Hematopoietic multipotent progenitor cell treated with erythropoietin and hydrocortisone succinate and interleukin-3 and kit ligand, for 8 days (in vitro differentiated cells): Measurements from ENCODE around the gene FGF23.
"Not testable (repeated sequence)": the region's sequence is repeated elsewhere in the genome, so short reads cannot be mapped to it uniquely, and the experiment has no call there.

ENCODE experiments used
- DNase-seq: peaks from one replicate; pipeline ENCODE4 v3.0.0-alpha.2; 2015

FGF23 gene

DNA sequence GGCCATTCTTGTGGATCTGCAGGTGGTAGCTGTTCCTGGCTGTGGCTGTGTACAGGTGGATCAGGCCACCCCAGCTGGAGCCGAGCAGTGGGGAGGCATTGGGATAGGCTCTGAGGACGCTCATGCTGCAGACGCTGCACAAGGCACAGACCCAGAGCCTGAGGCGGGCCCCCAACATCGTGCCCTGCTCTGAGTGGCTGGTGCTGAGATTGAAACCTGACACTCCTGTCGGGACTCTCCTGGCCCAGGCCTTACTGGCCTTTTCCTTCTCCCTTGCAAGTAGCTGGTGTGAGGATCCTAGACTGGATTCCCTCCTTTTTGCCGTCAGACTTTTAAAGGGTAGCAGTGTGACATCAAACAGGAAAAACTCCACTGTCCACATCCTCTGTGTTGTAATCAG, at the start of gene FGF23:
FGF23 (minus strand) TSS at position 308 of the 400 bp plus-strand sequence; CDS start at position 178, 130 bp downstream.
- no peak for DNase-seq

DNA sequence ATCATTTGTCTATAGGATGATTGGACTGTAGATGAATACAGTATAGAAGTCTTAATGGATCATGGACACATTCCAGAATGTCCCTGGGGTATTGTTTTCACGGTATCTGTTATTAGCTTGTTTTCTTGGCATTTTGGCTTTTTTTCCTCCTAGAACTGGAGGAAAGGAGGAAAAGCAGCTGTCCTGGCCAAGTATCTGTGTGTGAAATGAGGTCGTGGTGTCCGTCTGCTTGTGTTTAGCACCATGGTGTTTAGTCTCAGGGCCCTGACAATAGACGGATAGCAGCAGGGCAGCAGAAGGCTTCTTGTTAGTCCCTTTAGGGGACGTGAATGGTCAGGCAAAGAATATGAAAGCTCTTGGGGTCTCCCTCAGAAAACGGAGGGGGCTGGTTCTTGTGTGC, 44.9 kb upstream of the FGF23 start:
- DNase-seq, result no peak

DNA sequence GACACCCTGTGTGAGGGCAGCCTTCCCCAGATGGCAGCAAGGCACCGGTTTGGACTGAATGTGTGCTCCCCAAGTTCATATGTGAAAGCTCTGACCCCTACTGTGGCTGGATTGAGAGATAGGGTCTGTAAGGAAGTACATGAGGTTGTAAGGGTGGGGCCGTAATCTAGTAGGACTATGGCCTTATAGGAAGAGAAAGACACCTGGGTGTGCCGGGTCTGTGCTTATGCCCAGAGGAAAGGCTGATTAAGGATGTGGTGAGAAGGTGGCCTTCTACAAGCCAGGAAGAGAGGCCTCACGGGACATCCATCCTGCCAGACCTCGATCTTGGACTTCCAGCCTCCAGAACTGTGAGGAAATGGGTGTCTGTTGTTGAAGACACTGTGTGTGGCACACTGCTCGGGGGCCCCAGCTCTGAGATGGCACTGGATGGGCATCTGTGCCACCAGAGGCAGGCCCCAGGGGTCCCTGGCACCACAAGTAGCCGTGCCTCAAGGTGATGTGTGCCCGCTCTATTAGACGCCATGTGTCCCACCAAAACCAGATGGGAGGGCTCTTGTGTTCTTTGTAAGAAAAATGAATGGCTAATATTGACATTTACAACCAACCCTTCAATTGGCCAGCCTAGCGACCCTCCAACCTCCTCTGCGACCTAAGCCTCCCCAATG, 44.1 kb upstream of the FGF23 start:
- no peak for DNase-seq

- DNase-seq, result no peak
These were observed 43.5 kb upstream of the FGF23 start for GRCh38 chr12:4422985-4423384.

DNA sequence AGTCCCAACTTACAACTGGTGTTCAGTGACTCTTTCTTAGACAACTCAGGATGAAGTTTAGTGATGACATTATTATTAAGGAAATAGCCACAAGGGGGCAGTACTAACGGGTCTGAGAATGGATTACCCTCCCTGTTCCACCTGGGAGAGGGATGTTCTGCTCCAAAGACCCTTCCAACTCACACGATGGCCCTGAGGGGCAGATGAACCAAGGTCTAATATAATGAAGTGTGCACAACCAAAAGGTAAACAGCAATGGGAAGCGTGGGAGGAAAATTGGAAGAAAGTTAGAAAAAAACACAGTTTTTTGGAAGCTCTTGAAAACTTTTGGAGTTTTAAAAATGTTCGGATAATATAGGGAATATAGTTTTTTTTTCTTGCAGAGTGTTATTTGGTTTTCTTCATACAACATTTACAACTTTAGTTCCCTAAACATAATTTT, 42.1 kb upstream of the FGF23 start:
- peak; percentile 55 for DNase-seq

GRCh38 chr12:4420138-4420670, 40.7 kb upstream of the FGF23 start:
- no peak for DNase-seq

GRCh38 chr12:4418913-4419312, 39.4 kb upstream of the FGF23 start:
- DNase-seq, result no peak

DNA sequence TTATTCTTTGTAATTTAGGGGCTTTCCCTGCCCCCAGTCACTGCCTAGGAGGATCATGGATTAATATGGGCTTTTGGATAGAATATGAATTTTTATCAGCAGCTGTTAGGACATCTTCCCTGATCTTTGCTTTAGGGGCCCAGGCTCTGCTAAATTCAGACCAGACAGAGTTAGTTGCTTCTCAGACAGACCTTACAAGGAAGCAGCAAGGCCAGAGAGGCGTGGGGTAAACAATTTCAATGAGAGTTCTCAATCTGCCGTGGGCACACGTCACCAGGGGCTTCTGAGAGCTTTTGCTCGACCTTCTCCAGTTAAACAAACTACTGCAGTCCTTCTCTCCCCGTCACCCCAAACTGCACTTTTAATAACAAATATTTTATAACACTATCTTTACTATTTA, 38.4 kb upstream of the FGF23 start:
- DNase-seq, result no peak

- DNase-seq, result no peak
These were observed 37.9 kb upstream of the FGF23 start for GRCh38 chr12:4417455-4417854.

DNA sequence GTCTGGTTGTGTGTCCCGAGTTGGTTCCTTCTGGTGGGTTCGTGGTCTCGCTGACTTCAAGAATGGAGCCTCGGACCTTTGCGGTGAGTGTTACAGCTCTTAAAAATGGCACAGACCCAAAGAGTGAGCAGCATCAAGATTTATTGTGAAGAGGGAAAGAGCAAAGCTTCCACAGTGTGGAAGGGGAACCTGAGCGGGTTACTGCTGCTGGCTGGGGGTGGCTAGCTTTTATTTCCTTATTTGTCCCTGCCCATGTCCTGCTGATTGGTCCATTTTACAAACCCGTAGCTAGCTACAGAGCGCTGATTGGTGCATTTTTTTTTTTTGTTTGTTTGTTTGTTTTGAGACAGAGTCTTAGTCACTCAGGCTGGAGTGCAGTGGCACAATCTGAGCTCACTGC, 36.8 kb upstream of the FGF23 start:
- no peak for DNase-seq

GRCh38 chr12:4412465-4412864, 33.0 kb upstream of the FGF23 start:
- DNase-seq, result no peak

DNA sequence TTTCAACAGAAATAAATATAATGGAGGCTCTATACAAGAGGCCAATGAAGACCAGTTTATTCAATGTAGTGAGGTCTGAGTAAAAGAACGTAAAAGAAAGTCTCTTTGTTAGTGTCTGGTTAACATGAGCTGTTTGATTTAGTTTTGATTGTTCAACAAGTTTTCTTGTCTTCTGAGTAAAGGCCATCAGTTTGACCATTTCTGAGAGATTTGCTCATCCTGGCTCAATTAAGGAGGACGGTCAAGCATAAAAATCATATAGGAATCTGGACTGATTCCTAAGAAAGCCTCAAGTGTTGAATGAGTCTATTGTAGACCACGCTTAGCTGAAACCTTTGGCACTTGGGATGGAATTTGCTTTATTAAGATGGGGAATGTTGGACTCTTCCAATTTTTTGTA, 32.5 kb upstream of the FGF23 start:
- no peak for DNase-seq

DNA sequence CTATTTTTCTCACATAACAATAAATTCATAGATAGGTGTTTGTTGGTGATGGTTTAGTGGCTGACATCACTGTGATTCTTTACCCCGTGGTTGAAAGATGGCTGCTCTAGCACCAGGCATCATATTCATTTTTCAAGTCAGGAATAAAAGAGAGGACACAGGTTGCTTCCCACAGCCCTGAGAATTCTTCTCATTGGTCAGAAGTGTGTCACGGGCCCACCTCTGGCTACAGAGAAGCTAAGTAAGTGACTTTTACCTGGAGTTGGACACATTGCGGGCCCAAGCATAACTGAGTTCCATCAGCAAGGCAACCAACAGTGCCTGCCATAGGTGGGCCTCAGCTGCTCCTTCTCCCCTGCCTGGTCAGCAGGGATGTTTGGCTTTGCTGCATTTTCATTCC, 27.6 kb upstream of the FGF23 start:
- no peak for DNase-seq

- DNase-seq, result not testable (repeated sequence)
These were observed 25.5 kb upstream of the FGF23 start for GRCh38 chr12:4404877-4405637.

- DNase-seq, result no peak
These were observed 23.5 kb upstream of the FGF23 start for GRCh38 chr12:4402996-4403395.

- DNase-seq, result no peak
These were observed 21.6 kb upstream of the FGF23 start for GRCh38 chr12:4401117-4401516.

GRCh38 chr12:4395818-4396217, 16.3 kb upstream of the FGF23 start:
- DNase-seq, result no peak

DNA sequence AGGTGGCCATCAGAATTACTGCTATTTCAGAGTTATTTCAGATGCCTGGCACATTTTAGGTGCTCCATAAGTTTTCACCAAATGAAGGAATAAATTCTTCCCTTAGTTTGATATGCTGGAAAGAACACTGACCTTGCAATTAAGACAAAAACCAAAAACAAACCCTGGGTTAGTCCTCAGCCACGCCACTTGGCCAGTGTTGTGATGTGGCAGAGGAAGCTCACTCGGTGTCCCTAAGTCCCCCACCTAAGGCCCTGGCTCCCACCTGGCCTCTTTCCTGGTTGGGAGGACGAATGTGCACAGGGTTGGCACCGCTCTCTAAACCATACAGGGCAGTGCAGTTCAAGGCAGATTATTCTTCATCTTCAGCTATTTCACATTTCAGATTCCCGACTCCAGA, 13.7 kb upstream of the FGF23 start:
- no peak for DNase-seq

DNA sequence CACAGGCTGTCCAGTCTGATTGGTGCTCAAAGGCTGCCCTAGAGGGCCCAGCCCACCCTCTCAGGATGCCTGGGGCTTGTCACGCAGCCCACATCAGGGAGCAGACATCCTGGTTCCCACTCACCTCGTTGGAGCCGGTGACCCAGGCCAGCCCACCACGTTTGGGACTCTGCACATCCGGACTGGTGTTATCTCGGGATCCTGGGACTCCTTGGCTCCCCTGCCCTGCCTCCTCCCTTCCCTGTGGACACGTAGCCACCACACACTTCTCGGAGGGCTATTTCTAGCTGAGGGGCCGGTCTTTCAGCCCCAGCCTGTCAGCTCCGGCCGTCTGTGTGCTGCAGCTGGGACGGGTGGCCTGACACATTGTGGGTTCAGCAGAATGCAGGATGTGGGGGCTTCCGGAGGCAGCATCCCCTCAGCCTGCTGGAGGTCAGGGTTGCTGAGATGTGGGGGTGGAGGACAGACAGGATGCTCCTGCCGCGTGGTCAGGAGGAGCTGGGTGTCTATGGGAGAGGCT, 12.8 kb upstream of the FGF23 start:
- DNase-seq, result no peak

GRCh38 chr12:4388662-4389061, 9.2 kb upstream of the FGF23 start:
- DNase-seq, result peak; percentile 66

DNA sequence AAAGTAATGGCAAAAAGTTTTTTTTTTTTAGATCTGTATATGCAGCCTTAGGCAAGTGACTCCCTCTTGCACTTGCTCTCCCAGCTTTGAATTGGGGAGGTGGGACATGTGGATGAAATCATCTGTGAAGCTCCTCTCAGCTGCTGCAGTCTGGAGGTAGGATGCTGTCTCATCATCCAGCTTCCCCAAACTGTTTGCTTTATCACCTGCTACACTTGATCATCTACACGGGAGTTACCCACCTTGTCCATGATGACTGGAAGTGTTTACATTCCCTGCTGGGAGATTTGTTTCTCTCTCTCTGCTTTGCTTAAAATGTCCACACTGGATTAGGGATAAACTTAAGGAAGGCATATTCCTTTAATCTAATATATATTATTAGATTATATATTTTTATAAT, 8.5 kb upstream of the FGF23 start:
- DNase-seq, result no peak

DNA sequence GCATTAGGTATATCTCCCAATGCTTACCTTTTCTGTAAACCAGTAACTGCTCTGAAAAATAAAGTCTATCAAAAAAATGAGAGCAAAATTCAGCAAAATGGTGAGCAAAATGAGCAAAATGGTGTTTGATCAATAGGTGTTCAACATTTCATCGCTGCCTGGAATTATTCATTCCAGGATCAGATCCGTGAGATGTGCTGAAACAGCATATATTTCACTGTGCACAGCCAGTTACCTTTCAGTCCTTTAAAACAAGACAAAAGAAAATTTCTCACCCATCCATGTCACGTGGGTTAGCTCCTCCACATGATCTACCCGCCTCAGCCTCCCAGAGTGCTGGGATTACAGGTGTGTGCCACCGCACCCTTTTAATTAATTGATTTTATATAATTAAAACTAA, 8.1 kb upstream of the FGF23 start:
- DNase-seq, result no peak

GRCh38 chr12:4386801-4387200, 7.3 kb upstream of the FGF23 start:
- DNase-seq, result no peak

DNA sequence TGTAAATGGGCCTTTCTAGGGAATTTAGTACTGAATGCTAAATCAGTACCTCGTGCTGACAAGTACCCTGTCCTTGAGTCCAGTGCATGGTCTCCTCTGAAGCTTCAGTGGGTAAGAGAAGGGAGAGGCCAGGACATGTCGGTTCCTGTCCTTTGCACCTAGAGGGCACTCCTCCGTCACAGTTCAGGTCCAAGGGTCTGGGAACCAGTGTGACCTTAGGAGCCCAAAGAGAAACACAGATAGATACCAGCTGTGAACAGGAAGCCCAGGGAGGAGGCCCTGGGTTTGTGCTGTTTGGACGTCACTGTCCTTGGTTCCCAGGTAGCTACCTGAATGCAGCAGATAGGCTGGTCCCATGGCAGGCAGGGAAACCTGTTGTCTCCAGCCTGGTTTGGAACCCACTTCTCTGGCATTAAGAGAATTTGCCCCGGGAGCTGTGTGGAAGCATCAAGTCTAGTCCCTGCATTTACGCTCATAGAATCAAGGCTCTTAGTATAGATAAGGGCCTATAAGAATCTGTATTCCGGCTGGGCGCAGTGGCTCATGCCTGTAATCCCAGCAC, 3.9 kb upstream of the FGF23 start:
- DNase-seq, result peak; percentile 28
